ENCODE data around the gene COA8.

Gene COA8

GRCh38 chr14:103536693-103537092 lies 26.1 kb upstream of the COA8 start:
- DNase-seq (ENCODE audit: low spot score) = no peak

- no peak for DNase-seq (ENCODE audit: low spot score)
These were observed 25.4 kb upstream of the COA8 start for GRCh38 chr14:103537175-103537990.

DNA sequence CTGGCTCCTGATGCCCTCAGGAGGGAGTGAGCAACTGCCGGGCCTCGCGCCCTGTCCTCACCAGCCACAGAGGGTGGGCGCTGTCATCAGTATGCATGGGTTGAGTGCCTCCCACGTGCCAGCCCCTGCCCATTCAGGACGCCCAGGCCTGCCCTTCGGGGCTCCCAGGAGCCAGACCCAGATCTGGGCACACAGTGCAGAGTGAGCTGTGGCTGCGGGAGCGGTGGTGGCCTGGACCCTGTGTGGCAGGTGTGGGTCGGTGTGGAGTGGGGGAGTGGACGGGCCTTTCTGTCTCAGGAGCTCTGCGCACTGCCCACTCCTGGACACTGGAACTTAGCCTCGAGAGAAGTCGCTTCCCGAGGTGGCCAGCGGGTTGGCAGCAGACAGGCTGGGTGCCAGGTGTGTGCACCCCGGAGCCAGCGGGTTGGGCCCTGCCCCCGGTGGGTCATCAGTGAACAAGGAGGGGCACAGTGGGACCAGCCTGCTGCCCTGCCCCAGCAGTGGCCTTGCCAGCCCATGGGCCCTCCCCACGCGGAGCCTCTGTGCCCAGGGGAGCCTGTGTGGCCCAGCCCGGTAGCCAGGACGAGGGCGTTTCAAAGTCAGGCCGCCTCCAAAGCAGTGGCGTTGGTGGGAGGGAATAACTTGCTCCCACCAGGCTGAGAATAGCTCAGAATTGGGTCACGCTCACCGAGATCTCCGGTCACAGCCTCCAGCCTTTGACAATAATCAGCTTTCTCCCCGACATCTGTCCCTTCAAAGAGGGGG lies 24.3 kb upstream of the COA8 start:
- peak; percentile 69 for DNase-seq (ENCODE audit: low spot score)

DNA sequence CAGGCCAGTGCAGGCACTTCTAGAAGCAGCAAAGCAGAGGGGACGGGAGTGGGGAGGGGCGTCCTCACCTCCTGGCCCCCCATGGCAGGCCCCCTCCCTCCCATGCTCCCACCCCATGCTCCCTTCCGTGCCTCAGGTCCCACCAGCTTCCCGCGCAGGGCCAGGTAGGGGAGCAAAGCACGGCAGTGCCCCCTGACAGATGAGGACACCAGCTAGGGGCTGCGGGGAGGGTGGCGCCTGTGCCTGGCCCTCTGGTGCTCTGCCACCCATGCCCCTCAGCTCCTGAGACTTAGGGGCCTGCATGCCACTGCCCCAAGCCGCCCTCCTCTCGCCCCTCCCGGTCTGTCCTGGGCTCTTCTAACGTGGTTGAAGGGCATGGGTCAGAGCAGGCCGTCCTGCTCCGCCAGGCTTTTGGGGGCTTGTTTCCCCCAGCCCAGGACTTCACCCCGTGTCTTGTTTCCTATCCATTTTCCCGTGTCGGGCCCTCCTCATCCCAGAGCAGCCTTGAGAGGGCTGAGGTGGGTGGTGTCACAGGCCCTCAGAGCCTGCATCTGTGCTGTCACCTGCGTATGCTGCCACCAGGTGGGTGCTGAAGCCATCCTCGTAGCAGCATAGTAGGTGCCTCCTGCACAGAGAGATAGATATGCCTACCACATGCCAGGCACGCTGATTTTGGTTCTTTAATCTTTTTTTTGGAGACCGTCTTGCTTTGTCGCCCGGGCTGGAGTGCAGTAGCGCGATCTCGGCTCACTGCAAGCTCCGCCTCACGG lies 23.5 kb upstream of the COA8 start:
- DNase-seq (ENCODE audit: low spot score) = peak; percentile 46

GRCh38 chr14:103540821-103541708 lies 21.7 kb upstream of the COA8 start:
- DNase-seq (ENCODE audit: low spot score) = no peak

DNA sequence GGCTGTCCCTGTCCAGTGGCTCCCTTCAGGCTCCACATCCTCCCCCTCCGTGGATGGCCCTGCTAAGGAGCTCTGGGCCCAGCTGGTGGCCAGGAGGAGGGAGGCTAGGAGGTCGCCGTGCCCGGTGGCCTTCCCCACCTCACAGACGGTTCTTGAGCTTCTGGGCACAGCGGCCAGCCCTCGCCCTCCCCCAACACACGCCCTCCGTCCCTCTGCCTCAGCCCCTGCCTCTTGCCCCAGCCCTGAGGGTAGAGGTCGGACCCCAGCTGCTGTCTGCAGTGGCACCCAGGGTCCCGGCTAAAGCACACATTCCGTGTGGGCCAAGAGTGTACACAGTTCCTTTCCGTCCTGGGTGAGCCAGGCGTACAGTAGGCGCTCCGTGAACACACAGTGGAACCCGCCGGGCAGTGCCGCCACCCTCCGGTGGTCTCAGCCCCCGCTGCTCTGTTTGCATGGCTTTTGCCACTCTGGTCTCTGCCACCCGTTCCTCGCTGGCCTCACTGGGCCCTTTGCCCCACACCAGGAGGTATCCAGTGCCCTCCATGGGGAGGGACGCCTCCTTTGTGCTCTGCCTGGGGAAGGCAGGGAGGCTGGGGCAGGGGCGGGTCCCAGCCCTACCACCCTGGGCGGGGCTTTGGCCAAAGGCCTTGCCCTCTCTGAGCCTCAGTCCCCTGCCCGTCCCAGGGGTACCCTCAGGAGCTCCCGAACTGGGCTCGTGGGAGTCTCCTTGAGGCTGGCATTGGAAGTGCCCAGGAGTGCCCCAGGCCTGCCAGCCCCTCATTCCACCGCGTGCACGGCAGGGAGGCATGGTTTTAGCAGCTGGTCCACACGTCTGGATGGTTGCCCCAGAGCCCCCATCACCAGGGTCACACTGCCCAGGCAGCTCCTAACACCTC lies 20.8 kb upstream of the COA8 start:
- DNase-seq (ENCODE audit: low spot score) = no peak

- DNase-seq (ENCODE audit: low spot score) = no peak
These were observed 20.1 kb upstream of the COA8 start for GRCh38 chr14:103542605-103543088.

GRCh38 chr14:103543140-103543539 lies 19.6 kb upstream of the COA8 start:
- DNase-seq (ENCODE audit: low spot score) = no peak

DNA sequence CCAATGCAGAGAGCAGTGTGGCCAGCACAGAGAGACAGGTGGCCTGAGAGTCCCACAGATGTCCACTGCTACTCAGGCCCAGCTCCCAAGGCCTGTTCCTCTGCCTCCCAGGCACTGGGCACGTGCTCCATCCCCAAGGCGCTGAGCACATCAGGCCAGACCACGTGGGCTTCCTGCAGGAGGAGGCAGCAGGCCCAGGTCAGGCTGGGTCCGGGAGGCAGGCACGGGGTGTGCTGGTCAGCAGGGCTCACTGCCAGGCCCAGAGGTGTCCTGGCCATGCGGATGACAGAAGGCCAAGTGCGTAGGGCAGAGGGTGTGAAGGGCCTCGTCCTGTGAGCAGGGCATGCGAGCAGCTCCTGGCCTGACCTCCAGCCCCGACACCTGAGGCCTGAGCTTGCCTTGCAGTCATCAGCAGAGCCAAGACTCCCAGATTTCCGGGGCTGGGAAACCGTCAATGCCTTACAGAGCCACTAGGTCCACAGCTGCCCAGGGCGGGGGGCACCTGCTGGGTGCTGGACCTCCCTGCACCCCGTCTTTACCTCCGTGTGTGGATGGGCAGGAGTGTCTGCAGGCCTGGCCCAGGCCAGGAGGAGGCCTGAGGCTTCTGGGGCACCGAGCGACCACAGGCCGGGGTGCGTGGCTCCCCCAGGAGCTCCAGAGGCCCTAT lies 18.9 kb upstream of the COA8 start:
- no peak for DNase-seq (ENCODE audit: low spot score)

GRCh38 chr14:103544388-103545218 lies 18.2 kb upstream of the COA8 start:
- DNase-seq (ENCODE audit: low spot score) = peak; percentile 85

GRCh38 chr14:103545219-103545914 lies 17.4 kb upstream of the COA8 start:
- DNase-seq (ENCODE audit: low spot score) = no peak

DNA sequence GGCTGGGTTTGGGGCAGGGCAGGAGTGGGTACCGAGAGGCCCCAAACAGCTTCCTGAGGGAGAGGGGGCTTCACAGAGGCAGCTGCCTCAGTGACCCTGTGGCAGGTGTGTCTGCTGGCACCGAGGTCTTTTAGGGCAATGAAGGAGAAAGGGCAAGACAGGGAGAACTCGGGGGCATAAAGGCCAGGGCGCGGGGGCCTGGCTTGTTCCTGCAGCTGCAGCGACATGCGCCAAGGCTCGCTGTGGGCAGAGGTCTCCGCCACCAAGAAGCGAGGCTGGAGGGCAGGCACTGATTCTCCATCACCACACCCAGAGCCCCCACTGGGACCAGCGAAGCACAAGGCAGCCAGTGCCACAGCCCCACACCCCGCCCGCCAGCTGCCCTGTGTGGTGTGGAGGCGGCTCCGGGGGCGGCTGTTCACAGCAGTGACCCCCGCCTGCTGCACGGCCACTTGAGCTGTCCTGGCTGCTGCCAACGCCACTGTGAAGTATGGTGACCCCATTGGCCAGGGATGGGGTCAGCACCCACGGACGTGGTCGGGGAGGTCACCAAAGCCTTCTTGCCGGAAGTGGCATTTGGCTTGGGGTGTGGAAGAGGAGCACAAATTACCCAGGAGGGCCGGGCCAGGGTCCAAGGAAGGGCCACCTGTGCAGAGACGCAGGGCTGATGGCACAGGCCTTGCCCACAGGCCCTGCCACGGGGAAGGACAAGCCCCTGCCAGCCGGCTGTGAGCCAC lies 16.7 kb upstream of the COA8 start:
- no peak for DNase-seq (ENCODE audit: low spot score)

DNA sequence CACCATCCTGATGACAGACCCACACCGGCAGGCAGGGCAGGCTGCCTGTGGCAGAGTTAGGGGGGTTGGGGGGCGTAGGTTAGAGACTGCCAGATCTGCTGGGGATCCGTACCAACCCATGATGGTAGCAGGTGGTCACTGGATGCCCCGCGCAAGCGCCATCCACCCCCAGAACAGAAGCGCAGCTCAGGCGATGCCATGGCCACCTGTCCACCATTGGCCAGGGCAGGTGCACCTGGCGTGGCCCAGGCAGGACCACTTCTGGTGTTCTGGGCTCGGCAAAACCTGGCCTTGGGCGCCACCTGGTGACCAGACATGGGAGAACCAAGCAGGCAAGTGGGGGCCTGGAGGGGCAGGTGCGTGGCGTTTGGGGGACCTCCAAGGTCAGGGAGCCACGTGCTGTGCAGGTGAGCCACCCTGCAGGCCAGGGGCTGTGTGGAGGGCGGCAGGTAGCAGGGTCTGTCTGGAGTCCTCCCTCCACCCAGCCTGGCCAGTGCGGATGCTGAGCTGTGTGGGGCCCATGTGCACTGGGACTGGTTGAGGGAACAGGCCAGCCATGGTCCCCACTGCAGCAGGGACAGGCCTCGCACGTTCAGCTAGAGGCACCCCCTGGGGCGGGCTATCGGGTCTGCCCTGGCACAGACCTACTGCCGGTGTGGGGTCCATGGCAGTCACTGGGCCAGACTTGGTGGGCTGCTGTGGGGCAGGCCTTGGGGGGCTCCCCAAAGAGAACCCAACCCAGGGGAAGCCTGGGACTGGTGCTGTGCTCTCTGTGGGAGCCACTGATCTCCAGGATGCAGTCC lies 15.9 kb upstream of the COA8 start:
- DNase-seq (ENCODE audit: low spot score) = peak; percentile 92

GRCh38 chr14:103547455-103547940 lies 15.3 kb upstream of the COA8 start:
- DNase-seq (ENCODE audit: low spot score) = no peak

GRCh38 chr14:103547941-103548462 lies 14.8 kb upstream of the COA8 start:
- no peak for DNase-seq (ENCODE audit: low spot score)
